GM23338 (cell line): ENCODE results near the gene CCR4. TPM values are rescaled to one million over a fixed set of nuclear protein-coding genes. Genes with fewer than 3 reads are reported as not detected.
A peak's percentile ranks its signal among the peaks of the same experiment; 100 is the strongest.
"Not testable (repeated sequence)": the region's sequence is repeated elsewhere in the genome, so short reads cannot be mapped to it uniquely, and the experiment has no call there.

Experiments used
- ATAC-seq: fragments of 200-7000 bp; cut with Tn5 transposase; 3 replicates; pipeline ENCODE4 v1.9.1; 2020
- DNase-seq: peaks from one replicate; pipeline ENCODE4 v3.0.0-alpha.2; 2015; ENCODE audit warnings: low spot score
- H2AFZ ChIP-seq: fragments of 200-600 bp; sonication (generic); 2 replicates; pipeline ENCODE4 v1.8.0; 2016; ENCODE audit warnings: antibody characterized with exemption, mild to moderate bottlenecking, moderate library complexity
- H3F3A ChIP-seq: fragments of 200-600 bp; sonication (generic); replicated peaks from 2 replicates; pipeline ENCODE4 v1.8.0; 2017; ENCODE audit warnings: antibody characterized with exemption, mixed run types, low read depth
- H3K27ac ChIP-seq: fragments of 200-600 bp; sonication (generic); 2 replicates; pipeline ENCODE4 v1.6.1; 2016; ENCODE audit warnings: low read depth
- H3K27me3 ChIP-seq: fragments of 200-600 bp; sonication (generic); 2 replicates; pipeline ENCODE4 v1.8.0; 2016; ENCODE audit warnings: mild to moderate bottlenecking, mixed run types, moderate library complexity; ENCODE audit not compliant: insufficient read depth
- H3K36me3 ChIP-seq: fragments of 200-600 bp; sonication (generic); 2 replicates; pipeline ENCODE4 v1.8.0; 2016; ENCODE audit warnings: mild to moderate bottlenecking; ENCODE audit not compliant: insufficient read depth
- H3K4me1 ChIP-seq: fragments of 200-600 bp; sonication (generic); 2 replicates; pipeline ENCODE4 v1.8.0; 2016; ENCODE audit warnings: mild to moderate bottlenecking, moderate library complexity; ENCODE audit not compliant: insufficient read depth
- H3K4me2 ChIP-seq: fragments of 200-600 bp; sonication (generic); 2 replicates; pipeline ENCODE4 v1.7.1; 2017; ENCODE audit warnings: mixed run types
- H3K4me3 ChIP-seq: fragments of 200-600 bp; sonication (generic); 2 replicates; pipeline ENCODE4 v1.6.1; 2016; ENCODE audit warnings: mixed run types
- H3K79me2 ChIP-seq: fragments of 200-600 bp; sonication (generic); replicated peaks from 2 replicates; pipeline ENCODE4 v1.8.0; 2017; ENCODE audit warnings: mild to moderate bottlenecking; ENCODE audit not compliant: insufficient read depth
- H3K9me2 ChIP-seq: fragments of 200-600 bp; sonication (generic); 2 replicates; pipeline ENCODE4 v1.8.0; 2017; ENCODE audit not compliant: insufficient read depth
- H4K20me1 ChIP-seq: fragments of 200-600 bp; sonication (generic); replicated peaks from 2 replicates; pipeline ENCODE4 v1.8.0; 2017; ENCODE audit warnings: mild to moderate bottlenecking; ENCODE audit not compliant: insufficient read depth
- H3K27ac Mint-ChIP-seq: 2 replicates; pipeline ENCODE4 v1.8.0; 2020; ENCODE audit warnings: inconsistent platforms, mild to moderate bottlenecking, moderate library complexity, mixed read lengths
- H3K27me3 Mint-ChIP-seq: 3 replicates; pipeline ENCODE4 v1.8.0; 2022; ENCODE audit warnings: low read depth, mild to moderate bottlenecking, moderate library complexity, mixed read lengths, inconsistent platforms; ENCODE audit not compliant: insufficient read depth, poor library complexity
- H3K36me3 Mint-ChIP-seq: 3 replicates; pipeline ENCODE4 v1.8.0; 2021; ENCODE audit warnings: low read depth, mild to moderate bottlenecking, inconsistent platforms, moderate library complexity, mixed read lengths
- H3K4me1 Mint-ChIP-seq: 3 replicates; pipeline ENCODE4 v1.8.0; 2020; ENCODE audit warnings: mild to moderate bottlenecking, inconsistent platforms, mixed read lengths
- H3K4me3 Mint-ChIP-seq: 3 replicates; pipeline ENCODE4 v1.8.0; 2021; ENCODE audit warnings: moderate library complexity, mild to moderate bottlenecking, inconsistent platforms, mixed read lengths
- H3K9me3 Mint-ChIP-seq: 3 replicates; pipeline ENCODE4 v1.8.0; 2020; ENCODE audit warnings: moderate library complexity, mild to moderate bottlenecking, inconsistent platforms, mixed read lengths
- CTCF ChIP-seq, 2 experiments: fragments of 200-600 bp in 1 of 2; sonication (generic) in 1 of 2; conservative IDR thresholded peaks; 2 replicates each; pipeline versions ENCODE4 v1.5.1 to v1.6.1; 2016 to 2017; ENCODE audit warnings: antibody characterized with exemption in 2 of 2, low read depth in 2 of 2, mild to moderate bottlenecking in 2 of 2, moderate library complexity in 1 of 2
- EZH2phosphoT487 ChIP-seq: fragments of 200-600 bp; sonication (generic); IDR thresholded peaks from one replicate; pipeline ENCODE4 v1.8.1; 2018; ENCODE audit warnings: antibody characterized with exemption; ENCODE audit not compliant: unreplicated experiment
- JUNB ChIP-seq: IDR thresholded peaks from one replicate; pipeline ENCODE4 v1.6.1; 2016; ENCODE audit warnings: antibody characterized with exemption; ENCODE audit not compliant: unreplicated experiment
- NANOG ChIP-seq: IDR thresholded peaks from 2 replicates; pipeline ENCODE4 v1.6.1; 2016; ENCODE audit warnings: antibody characterized with exemption, borderline replicate concordance
- POLR2AphosphoS5 ChIP-seq: IDR thresholded peaks from 2 replicates; pipeline ENCODE4 v1.6.1; 2016; ENCODE audit warnings: antibody characterized with exemption, low read depth
- REST ChIP-seq: IDR thresholded peaks from one replicate; pipeline ENCODE4 v1.6.1; 2018; ENCODE audit warnings: antibody characterized with exemption; ENCODE audit not compliant: unreplicated experiment
- ZNF114 ChIP-seq: fragments of 250-450 bp; sonication (Bioruptor Pico); IDR thresholded peaks from 2 replicates; pipeline ENCODE4 v1.5.0; 2020; ENCODE audit warnings: mild to moderate bottlenecking, moderate library complexity
- ZNF331 ChIP-seq: fragments of 250-450 bp; sonication (Bioruptor Pico); IDR thresholded peaks from 2 replicates; pipeline ENCODE4 v1.5.0; 2020; ENCODE audit warnings: low read depth, mild to moderate bottlenecking, moderate library complexity
- polyA plus RNA-seq: library from polyadenylated mRNA; unstranded; fragments of >200 nt; fragmentation: Nextera tagmentation; extraction: Ambion mirVana; gene quantifications from 2 replicates; pipeline ENCODE4 v1.2.1, GENCODE V29; 2016
- total RNA-seq: library from RNA; depleted of rRNA; stranded (reverse); fragments of >200 nt; shearing (Covaris generic); gene quantifications from 2 replicates; pipeline ENCODE4 v1.2.3, GENCODE V29; 2014

The CCR4 gene
- total and polyA plus RNA-seq, 2 experiments from 2014 or later, result 0.10 to 0.35 TPM

- no peak for TF ChIP-seq REST
- no peak for TF ChIP-seq EZH2phosphoT487
- no peak for TF ChIP-seq CTCF (conservative IDR thresholded peaks at IDR 0.05; ENCODE audit: low read depth in 2 of 2)
- TF ChIP-seq NANOG, result no peak
- no peak for TF ChIP-seq POLR2AphosphoS5
- TF ChIP-seq ZNF331 (CRISPR knock-in tag), result no peak
- TF ChIP-seq JUNB, result no peak
- no peak for TF ChIP-seq ZNF114
Measured at GRCh38 chr3:32937331-32937730, 14.1 kb upstream of the CCR4 start (continued).

- ATAC-seq, H3K4me1 ChIP-seq: not testable (repeated sequence)
Measured at GRCh38 chr3:32939531-32940284, 11.7 kb upstream of the CCR4 start.

More at GRCh38 chr3:32939531-32940284, 11.7 kb upstream of the CCR4 start:
- H3K4me3 Mint-ChIP-seq, H3K36me3 ChIP-seq, H3K9me2 ChIP-seq, H4K20me1 ChIP-seq, H3K27ac Mint-ChIP-seq, H3K79me2 ChIP-seq, H3K27me3 ChIP-seq, H3K4me3 ChIP-seq, H3K27ac ChIP-seq, H3K4me1 Mint-ChIP-seq, H3K4me2 ChIP-seq, H3K36me3 Mint-ChIP-seq, H3K27me3 Mint-ChIP-seq, H3F3A ChIP-seq: not testable (repeated sequence)
- TF ChIP-seq CTCF (conservative IDR thresholded peaks at IDR 0.05; ENCODE audit: low read depth in 2 of 2), result peak; percentile 21 to 66; a peak in 2 of 4 replicates
- 0 out of 2 replicates have a peak overlapping the region, but pooled peaks have one; percentile 38 for H2AFZ ChIP-seq
- H3K9me3 Mint-ChIP-seq, result peaks cover 14% of the 10 kb centered on the region
- DNase-seq, result peak; percentile 32
